PC-9 (cell line): ENCODE data around the gene C10orf67. TPM values are rescaled to one million over a fixed set of nuclear protein-coding genes. Genes with fewer than 3 reads are reported as not detected.
A peak's percentile ranks its signal among the peaks of the same experiment; 100 is the strongest.

Experiments
- BruUV-seq: library from RNA; stranded (reverse); fragments of 400-500 nt; replicated peaks from 2 replicates; lab custom pipeline; 2021; lab: Mats Ljungman, UMichigan
- CTCF ChIA-PET: fragments of 300-600 bp; sonication (Branson Sonifier 250); formaldehyde crosslinking; loops from one replicate; lab custom pipeline; 2022; ENCODE audit warnings: antibody characterized with exemption; lab: Charles Lee
- POLR2A ChIA-PET: fragments of 300-600 bp; sonication (Branson Sonifier 250); formaldehyde crosslinking; loops from one replicate; lab custom pipeline; 2022; ENCODE audit warnings: antibody characterized with exemption; ENCODE audit not compliant: unreplicated experiment; lab: Charles Lee
- DNase-seq, 2 experiments: peaks; one replicate each; pipeline versions ENCODE4 v3.0.0 to v3.0.0-alpha.2; 2015 to 2022; ENCODE audit warnings: mixed read lengths in 1 of 2
- H2AFZ ChIP-seq: fragments of 200-600 bp; sonication (generic); 2 replicates; pipeline ENCODE4 v1.8.1; 2017; ENCODE audit warnings: antibody characterized with exemption
- H3F3A ChIP-seq: fragments of 200-600 bp; sonication (generic); 2 replicates; pipeline ENCODE4 v1.8.1; 2017; ENCODE audit warnings: antibody characterized with exemption, mild to moderate bottlenecking, low read depth; ENCODE audit not compliant: insufficient read depth
- H3K27ac ChIP-seq: fragments of 200-600 bp; sonication (generic); 2 replicates; pipeline ENCODE4 v1.6.1; 2016; ENCODE audit warnings: mixed run types
- H3K27me3 ChIP-seq: fragments of 200-600 bp; sonication (generic); 2 replicates; pipeline ENCODE4 v1.6.1; 2016; ENCODE audit warnings: low read depth, mixed run types; ENCODE audit not compliant: insufficient read depth
- H3K36me3 ChIP-seq: fragments of 200-600 bp; sonication (generic); 2 replicates; pipeline ENCODE4 v1.6.1; 2016; ENCODE audit warnings: low read depth, mixed run types
- H3K4me1 ChIP-seq: fragments of 200-600 bp; sonication (generic); replicated peaks from 2 replicates; pipeline ENCODE4 v1.6.1; 2016; ENCODE audit warnings: mixed run types; ENCODE audit not compliant: insufficient read depth
- H3K4me2 ChIP-seq: fragments of 200-600 bp; sonication (generic); 2 replicates; pipeline ENCODE4 v1.6.1; 2017; ENCODE audit warnings: mixed run types
- H3K4me3 ChIP-seq: fragments of 200-600 bp; sonication (generic); 2 replicates; pipeline ENCODE4 v1.6.1; 2016; ENCODE audit warnings: mixed run types
- H3K79me2 ChIP-seq: fragments of 200-600 bp; sonication (generic); 2 replicates; pipeline ENCODE4 v1.6.1; 2017; ENCODE audit warnings: low read depth, mixed run types
- H3K9me2 ChIP-seq: fragments of 200-600 bp; sonication (generic); 2 replicates; pipeline ENCODE4 v1.8.1; 2017; ENCODE audit warnings: mild to moderate bottlenecking; ENCODE audit not compliant: insufficient read depth
- H3K9me3 ChIP-seq: fragments of 200-600 bp; sonication (generic); 2 replicates; pipeline ENCODE4 v1.8.1; 2016; ENCODE audit warnings: low read depth; ENCODE audit not compliant: insufficient read depth
- H4K20me1 ChIP-seq: fragments of 200-600 bp; sonication (generic); 2 replicates; pipeline ENCODE4 v1.8.1; 2017; ENCODE audit not compliant: insufficient read depth
- CTCF ChIP-seq: fragments of 200-600 bp; sonication (generic); conservative IDR thresholded peaks from 2 replicates; pipeline ENCODE4 v1.6.1; 2017; ENCODE audit warnings: mixed run types, antibody characterized with exemption, mild to moderate bottlenecking, moderate library complexity
- EZH2 ChIP-seq: fragments of 200-600 bp; sonication (generic); IDR thresholded peaks from 2 replicates; pipeline ENCODE4 v1.8.0; 2017; ENCODE audit warnings: antibody characterized with exemption, low read depth
- intact Hi-C: fragments of 100-400 bp; cut with micrococcal nuclease; formaldehyde crosslinking; loops from one replicate; pipeline ENCODE4 v1.10.0; 2022; ENCODE audit not compliant: unreplicated experiment
- total RNA-seq: library from RNA; stranded (reverse); gene quantifications from 2 replicates; pipeline ENCODE4 v1.2.3, GENCODE V29; 2021

Gene C10orf67
- total RNA-seq, 1 experiment from 2014 or later, result 1.2 TPM

DNA sequence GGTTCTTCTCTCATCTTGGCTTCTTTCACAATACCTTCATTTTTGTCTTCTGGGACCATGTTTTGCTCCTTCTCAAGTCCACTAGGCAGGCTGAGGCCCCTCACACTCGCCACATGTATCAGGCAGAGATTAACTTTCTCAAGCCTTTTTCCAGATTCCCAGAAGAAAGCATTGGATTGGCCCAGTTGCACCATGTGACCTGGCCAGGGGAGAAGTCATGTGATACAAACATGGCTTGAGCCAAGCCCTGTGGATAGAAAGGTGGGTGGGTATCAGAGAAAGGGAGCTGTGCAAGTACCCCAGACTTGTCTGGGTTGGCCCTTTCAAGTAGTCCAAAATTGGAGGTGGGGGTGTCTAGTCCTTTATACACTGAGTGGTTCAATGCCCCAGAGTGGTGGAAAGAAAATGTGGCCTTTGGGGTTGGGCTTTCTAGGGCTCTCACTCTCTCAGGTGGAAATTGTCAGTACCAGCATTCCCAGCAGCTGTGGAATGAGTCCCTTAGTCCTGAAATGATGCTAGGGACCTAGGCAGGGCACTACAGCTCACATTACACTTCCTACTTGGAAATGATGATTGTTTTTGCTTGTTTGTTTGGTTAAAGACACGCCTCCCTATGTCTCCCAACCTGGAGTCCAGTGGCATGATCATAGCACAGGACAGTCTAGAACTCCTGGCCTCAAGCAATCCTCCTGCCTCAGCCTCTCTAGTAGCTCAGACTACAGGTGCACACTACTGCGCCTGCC lies 36.9 kb upstream of the C10orf67 start:
- H3K36me3 ChIP-seq, result no peaks in the 10 kb centered on the region
- no peaks in the 10 kb centered on the region for H3K9me3 ChIP-seq
- no peaks in the 10 kb centered on the region for H3K27me3 ChIP-seq
- POLR2A ChIA-PET, result interaction anchor here (0.6 kb wide), 1 partner anchor 40 kb away, joined by 3 read pairs; no protein-coding TSS in a partner anchor
- peak in 1 of 2 experiments; percentile 52 for DNase-seq
- H2AFZ ChIP-seq, result no peak overlapping the region
- H4K20me1 ChIP-seq, result no peaks in the 10 kb centered on the region
- CTCF ChIA-PET, result no interaction called here
- peaks cover 16% of the 10 kb centered on the region; the same call in 1 of the 2 replicates for H3K4me1 ChIP-seq
- intact Hi-C loops, result no loop called here
- no TSS peak for BruUV-seq
- no peaks in the 10 kb centered on the region for H3K79me2 ChIP-seq
- H3K4me3 ChIP-seq, result no peak overlapping the region
- 0 out of 2 replicates have a peak overlapping the region, but pooled peaks have one; percentile 1 for H3K4me2 ChIP-seq
- TF ChIP-seq EZH2 (no peak), CTCF (no peak)
- H3F3A ChIP-seq, result peaks cover 5% of the 10 kb centered on the region; the same call in 1 of the 2 replicates
- H3K27ac ChIP-seq, result no peak overlapping the region
- H3K9me2 ChIP-seq, result no peaks in the 10 kb centered on the region

- CTCF ChIA-PET, result no interaction called here
Observed at GRCh38 chr10:23379686-23380085, 35.1 kb upstream of the C10orf67 start.

DNA sequence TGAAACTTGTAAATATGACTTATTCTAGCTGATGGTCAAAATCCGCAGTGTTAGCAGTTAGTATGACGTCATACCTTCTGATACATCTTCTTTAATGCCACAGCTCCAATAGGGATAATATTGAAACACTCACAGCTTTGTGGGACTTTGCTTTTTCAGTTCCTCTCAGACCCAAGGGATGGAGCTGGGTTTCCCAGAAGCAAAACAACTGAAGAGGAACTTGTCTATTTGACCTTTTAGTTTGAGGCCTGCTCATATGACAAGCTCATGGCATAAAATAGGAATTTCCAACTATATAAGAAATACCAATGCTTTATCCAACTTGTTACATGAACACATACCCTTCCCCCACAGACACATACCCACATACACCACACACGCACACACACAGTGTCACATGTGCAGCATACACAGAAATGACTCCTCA lies 31.6 kb upstream of the C10orf67 start:
- no peak for DNase-seq
- Histone ChIP-seq H3K4me2 (no peak overlapping the region), H3K27ac (no peak overlapping the region), H3K9me3 (no peaks in the 10 kb centered on the region), H3K79me2 (no peaks in the 10 kb centered on the region), H3F3A (no peaks in the 10 kb centered on the region), H3K36me3 (no peaks in the 10 kb centered on the region), H2AFZ (no peak overlapping the region), H4K20me1 (no peaks in the 10 kb centered on the region), H3K9me2 (no peaks in the 10 kb centered on the region), H3K4me3 (no peak overlapping the region), H3K4me1 (no peaks in the 10 kb centered on the region), H3K27me3 (no peaks in the 10 kb centered on the region)
- CTCF ChIA-PET, result no interaction called here
- BruUV-seq, result no TSS peak
- intact Hi-C loops, result no loop called here
- TF ChIP-seq EZH2 (no peak), CTCF (no peak)
- POLR2A ChIA-PET, result no interaction called here

More at GRCh38 chr10:23379686-23380085, 35.1 kb upstream of the C10orf67 start:
- no peak overlapping the region for H3K27ac ChIP-seq
- DNase-seq, result no peak
- no peak overlapping the region for H2AFZ ChIP-seq
- peaks cover 2% of the 10 kb centered on the region; the same call in 1 of the 2 replicates for H3F3A ChIP-seq
- H3K4me3 ChIP-seq, result no peak overlapping the region
- H3K9me3 ChIP-seq, result no peaks in the 10 kb centered on the region
- peaks cover 13% of the 10 kb centered on the region; the same call in 1 of the 2 replicates for H3K4me1 ChIP-seq
- H4K20me1 ChIP-seq, result no peaks in the 10 kb centered on the region
- no peaks in the 10 kb centered on the region for H3K36me3 ChIP-seq
- H3K27me3 ChIP-seq, result no peaks in the 10 kb centered on the region
- TF ChIP-seq EZH2 (no peak), CTCF (no peak)
- POLR2A ChIA-PET, result no interaction called here
- H3K9me2 ChIP-seq, result no peaks in the 10 kb centered on the region
- no peak overlapping the region for H3K4me2 ChIP-seq
- BruUV-seq, result no TSS peak
- intact Hi-C loops, result no loop called here
- H3K79me2 ChIP-seq, result no peaks in the 10 kb centered on the region
